Activated CD4-positive, alpha-beta T cell treated with anti-CD3 and anti-CD28 coated beads, Interleukin-2, amount 10 ng/mL, durations not matched to agents 7 days and 5 days (primary cell): ENCODE results near the gene BRD9. TPM values are rescaled to one million over a fixed set of nuclear protein-coding genes. Genes with fewer than 3 reads are reported as not detected.
"Not testable (repeated sequence)": the region's sequence is repeated elsewhere in the genome, so short reads cannot be mapped to it uniquely, and the experiment has no call there.

ENCODE experiments used
- CTCF ChIA-PET: fragments of 350-600 bp; sonication (Branson Sonifier 250); formaldehyde crosslinking; loops from one replicate; lab custom pipeline; 2021; ENCODE audit warnings: antibody characterized with exemption; lab: Charles Lee
- POLR2A ChIA-PET: fragments of 350-600 bp; sonication (Branson Sonifier 250); formaldehyde crosslinking; loops from one replicate; lab custom pipeline; 2021; ENCODE audit warnings: antibody characterized with exemption; lab: Charles Lee
- DNase-seq: peaks from one replicate; pipeline ENCODE4 v3.0.0-alpha.2; 2020
- H3K27ac Mint-ChIP-seq: one replicate; pipeline ENCODE4 v1.8.0; 2021; ENCODE audit warnings: mild to moderate bottlenecking, moderate library complexity, mixed read lengths
- H3K27me3 Mint-ChIP-seq: one replicate; pipeline ENCODE4 v1.8.0; 2021; ENCODE audit warnings: mixed read lengths
- H3K36me3 Mint-ChIP-seq: one replicate; pipeline ENCODE4 v1.8.0; 2021; ENCODE audit warnings: low read depth, mixed read lengths
- H3K4me1 Mint-ChIP-seq: one replicate; pipeline ENCODE4 v1.8.0; 2021; ENCODE audit warnings: mixed read lengths
- H3K4me3 Mint-ChIP-seq: one replicate; pipeline ENCODE4 v1.8.0; 2021; ENCODE audit warnings: mild to moderate bottlenecking, moderate library complexity, mixed read lengths
- H3K9me3 Mint-ChIP-seq: one replicate; pipeline ENCODE4 v1.8.0; 2021; ENCODE audit warnings: mixed read lengths
- total RNA-seq, 2 experiments: library from RNA; stranded (reverse); gene quantifications; one replicate each; pipeline ENCODE4 v1.2.3, GENCODE V29; 2021

Gene BRD9
- total RNA-seq, 2 experiments from 2014 or later = 52.7 to 59.1 TPM

DNA sequence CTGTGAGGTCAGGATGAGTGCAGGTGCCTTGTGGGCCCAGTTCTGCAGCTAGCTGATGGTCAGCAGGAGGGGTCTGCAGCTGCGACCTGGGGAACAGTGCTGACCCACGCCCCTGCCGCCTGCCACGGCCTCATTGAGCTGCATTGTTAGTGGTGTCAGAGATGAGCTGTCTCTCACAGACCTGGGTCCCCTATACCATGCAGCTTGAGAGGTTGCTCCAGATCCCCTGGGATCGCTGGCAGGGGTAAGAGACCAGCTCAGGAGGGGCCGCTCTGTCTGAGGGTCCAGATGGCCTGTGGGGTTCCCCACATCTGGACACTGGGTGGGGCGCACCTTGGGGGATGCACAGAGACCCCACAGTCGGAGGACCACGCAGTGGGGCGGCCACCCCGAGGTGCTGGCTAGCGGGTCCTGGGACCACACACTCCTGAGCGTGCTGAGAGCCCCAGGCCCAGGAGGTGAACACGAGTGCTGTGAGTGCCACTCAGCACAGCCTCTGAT lies 54.9 kb downstream of the BRD9 start:
- POLR2A ChIA-PET, H3K9me3 Mint-ChIP-seq, DNase-seq, H3K27me3 Mint-ChIP-seq, CTCF ChIA-PET, H3K27ac Mint-ChIP-seq, H3K4me1 Mint-ChIP-seq, H3K4me3 Mint-ChIP-seq, H3K36me3 Mint-ChIP-seq: not testable (repeated sequence)

DNA sequence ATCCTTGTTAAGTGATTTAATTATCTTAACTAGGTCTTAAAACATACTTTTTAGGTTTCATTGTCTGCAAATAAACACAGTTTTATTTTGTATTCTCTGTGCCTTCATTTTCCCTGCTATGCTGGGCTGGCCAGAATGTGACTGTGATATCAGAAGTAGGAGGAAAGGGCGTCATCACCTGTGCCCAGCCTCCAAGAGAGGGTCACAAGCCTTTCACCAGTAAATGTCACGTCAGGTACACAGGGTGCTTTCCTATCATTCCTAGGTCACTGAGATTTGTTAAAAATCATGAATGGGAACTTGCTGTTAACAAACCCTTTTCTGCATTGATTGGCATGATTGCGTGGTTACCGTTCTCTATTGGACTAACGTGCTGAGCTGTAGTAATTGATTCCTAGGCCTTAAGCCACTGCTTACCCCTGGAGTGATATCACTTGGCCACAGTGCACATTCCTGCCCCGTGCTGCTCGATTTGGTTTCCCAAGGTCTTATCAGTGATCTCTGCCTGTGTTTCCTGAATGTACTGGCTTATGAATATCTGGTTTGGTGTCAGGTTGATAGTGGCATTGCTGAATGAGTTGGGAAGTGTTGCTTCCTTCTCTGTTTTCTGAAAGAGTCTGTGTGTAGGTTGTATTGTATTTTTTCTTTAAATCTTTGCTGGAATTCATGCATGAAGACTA lies 56.5 kb downstream of the BRD9 start:
- H3K9me3 Mint-ChIP-seq, H3K27me3 Mint-ChIP-seq, DNase-seq, H3K4me1 Mint-ChIP-seq, CTCF ChIA-PET, POLR2A ChIA-PET, H3K27ac Mint-ChIP-seq, H3K4me3 Mint-ChIP-seq, H3K36me3 Mint-ChIP-seq: not testable (repeated sequence)

DNA sequence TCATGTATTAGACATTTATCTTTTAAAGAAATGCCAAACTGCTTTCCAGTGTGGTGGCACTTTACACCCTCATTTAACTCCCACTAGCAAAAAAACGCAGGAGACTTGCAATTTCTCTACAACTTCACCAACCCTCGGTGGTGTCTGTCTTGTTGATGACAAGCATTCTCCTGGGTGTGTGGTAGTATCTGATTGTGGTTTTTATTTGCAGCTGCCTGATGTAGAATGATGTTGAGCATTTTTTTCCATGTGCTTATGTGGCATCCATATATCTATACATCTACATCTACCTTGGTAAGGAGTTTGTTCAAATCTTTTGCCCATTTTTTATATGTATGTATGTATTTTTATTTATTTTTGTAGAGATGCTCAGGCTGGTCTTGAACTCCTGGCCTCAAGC lies 58.6 kb downstream of the BRD9 start:
- H3K36me3 Mint-ChIP-seq, CTCF ChIA-PET, H3K4me1 Mint-ChIP-seq, POLR2A ChIA-PET, H3K9me3 Mint-ChIP-seq, H3K27ac Mint-ChIP-seq, DNase-seq, H3K27me3 Mint-ChIP-seq, H3K4me3 Mint-ChIP-seq: not testable (repeated sequence)

DNA sequence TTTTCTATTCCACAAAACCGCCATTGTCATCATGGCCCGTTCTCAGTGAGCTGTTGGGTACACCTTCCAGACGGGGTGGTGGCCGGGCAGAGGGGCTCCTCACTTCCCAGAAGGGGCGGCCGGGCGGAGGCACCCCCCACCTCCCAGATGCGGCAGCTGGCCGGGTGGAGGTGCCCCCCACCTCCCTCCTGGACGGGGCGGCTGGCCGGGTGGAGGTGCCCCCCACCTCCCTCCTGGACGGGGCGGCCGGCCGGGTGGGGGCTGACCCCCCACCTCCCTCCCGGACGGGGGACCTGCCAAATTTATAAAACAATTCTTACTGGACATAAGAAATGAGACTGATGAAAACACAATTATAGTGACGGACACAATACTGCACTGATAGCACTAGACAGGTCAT lies 64.4 kb downstream of the BRD9 start:
- H3K4me1 Mint-ChIP-seq, H3K27ac Mint-ChIP-seq, H3K27me3 Mint-ChIP-seq, POLR2A ChIA-PET, CTCF ChIA-PET, DNase-seq, H3K4me3 Mint-ChIP-seq, H3K36me3 Mint-ChIP-seq, H3K9me3 Mint-ChIP-seq: not testable (repeated sequence)

DNA sequence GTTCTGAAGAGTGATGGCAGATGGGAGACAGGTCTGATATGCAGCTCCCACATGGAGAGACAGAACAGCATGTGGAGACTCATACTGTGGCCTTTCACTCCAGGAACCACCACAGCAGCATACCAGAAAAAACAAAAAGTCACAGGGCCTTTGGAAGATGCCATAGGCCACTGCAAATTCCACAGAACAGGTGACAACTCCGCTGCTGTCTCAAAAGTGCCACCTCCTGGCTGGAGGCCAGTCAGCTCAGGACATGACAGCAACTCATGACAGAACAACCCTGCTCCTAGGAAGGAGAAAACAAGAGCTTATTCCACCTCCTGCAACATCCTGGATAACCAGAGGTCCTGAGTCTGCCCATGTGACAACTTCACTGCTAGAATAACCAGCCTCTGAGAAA lies 67.1 kb downstream of the BRD9 start:
- H3K36me3 Mint-ChIP-seq, DNase-seq, H3K4me1 Mint-ChIP-seq, CTCF ChIA-PET, H3K4me3 Mint-ChIP-seq, H3K27me3 Mint-ChIP-seq, POLR2A ChIA-PET, H3K27ac Mint-ChIP-seq, H3K9me3 Mint-ChIP-seq: not testable (repeated sequence)

DNA sequence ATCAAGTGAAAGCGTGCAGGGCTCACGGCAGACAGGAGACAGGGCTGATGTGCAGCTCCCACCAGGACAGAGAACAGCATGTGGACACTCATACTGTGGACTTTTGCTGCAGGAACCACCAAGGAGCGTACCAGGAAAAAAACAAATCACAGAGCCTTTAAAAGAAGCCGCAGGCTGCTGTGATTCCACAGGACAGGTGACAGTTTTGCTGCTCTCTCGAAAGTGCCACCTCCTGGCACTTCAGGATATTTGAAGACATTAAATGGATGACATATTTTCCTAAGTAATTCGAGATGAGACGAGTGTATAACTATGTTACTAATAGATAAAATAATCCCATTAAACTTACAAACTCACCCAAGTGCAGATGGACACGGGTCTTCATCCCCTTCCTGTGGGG lies 71.1 kb downstream of the BRD9 start:
- CTCF ChIA-PET = no interaction called here
- no peak overlapping the region for H3K27ac Mint-ChIP-seq
- no peak for DNase-seq
- POLR2A ChIA-PET = no interaction called here
- H3K4me3 Mint-ChIP-seq = no peak overlapping the region
- H3K9me3 Mint-ChIP-seq = no peaks in the 10 kb centered on the region
- no peaks in the 10 kb centered on the region for H3K4me1 Mint-ChIP-seq
- H3K36me3 Mint-ChIP-seq = peaks cover 4% of the 10 kb centered on the region
- H3K27me3 Mint-ChIP-seq = no peaks in the 10 kb centered on the region

DNA sequence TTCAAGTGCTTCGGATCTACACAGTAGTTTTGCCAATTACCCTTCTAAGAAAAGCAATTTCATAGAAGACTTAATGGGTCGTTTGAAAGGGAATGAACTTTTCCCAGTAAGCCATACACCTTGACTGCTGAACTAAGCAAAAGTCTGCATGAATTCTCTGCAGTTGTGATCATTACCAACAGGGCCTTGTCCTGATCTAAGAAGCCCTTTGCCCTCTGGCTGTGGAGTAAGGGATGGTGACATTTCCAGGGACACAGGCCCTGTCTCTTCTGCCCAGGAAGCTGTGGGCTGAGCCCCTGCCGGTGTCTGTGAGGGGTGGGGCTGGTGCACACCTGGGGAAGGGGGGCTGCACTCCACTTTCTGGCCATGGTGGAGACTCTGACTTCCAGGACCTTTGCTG lies 72.4 kb downstream of the BRD9 start:
- Mint-ChIP-seq H3K27ac (no peak overlapping the region), H3K9me3 (no peaks in the 10 kb centered on the region), H3K36me3 (peaks cover 4% of the 10 kb centered on the region), H3K4me3 (no peak overlapping the region), H3K27me3 (no peaks in the 10 kb centered on the region), H3K4me1 (no peaks in the 10 kb centered on the region)
- ChIA-PET POLR2A (no interaction called here), CTCF (no interaction called here)
- DNase-seq = no peak

DNA sequence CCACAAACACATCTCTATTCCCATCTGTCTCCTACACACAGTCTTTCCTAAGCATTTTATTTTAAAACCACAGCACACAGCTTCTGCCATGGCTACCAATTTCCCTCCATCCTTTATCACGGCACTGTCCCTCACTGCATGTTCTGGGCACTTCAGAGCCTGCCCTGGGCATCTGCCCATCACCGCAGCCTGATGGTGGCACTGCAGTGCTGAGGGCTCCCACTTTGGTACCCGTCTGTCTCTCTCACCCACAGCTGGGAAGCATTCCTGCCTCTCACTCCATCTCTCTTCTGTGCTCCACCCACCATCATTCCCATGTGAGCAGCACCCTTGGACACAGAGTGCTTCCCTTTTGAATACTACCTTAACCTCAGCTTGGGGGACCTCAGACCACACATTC lies 73.5 kb downstream of the BRD9 start:
- peaks cover 4% of the 10 kb centered on the region for H3K36me3 Mint-ChIP-seq
- no peak for DNase-seq
- CTCF ChIA-PET = no interaction called here
- H3K4me3 Mint-ChIP-seq = no peak overlapping the region
- no peak overlapping the region for H3K27ac Mint-ChIP-seq
- POLR2A ChIA-PET = no interaction called here
- H3K27me3 Mint-ChIP-seq = no peaks in the 10 kb centered on the region
- H3K9me3 Mint-ChIP-seq = no peaks in the 10 kb centered on the region
- H3K4me1 Mint-ChIP-seq = no peaks in the 10 kb centered on the region

DNA sequence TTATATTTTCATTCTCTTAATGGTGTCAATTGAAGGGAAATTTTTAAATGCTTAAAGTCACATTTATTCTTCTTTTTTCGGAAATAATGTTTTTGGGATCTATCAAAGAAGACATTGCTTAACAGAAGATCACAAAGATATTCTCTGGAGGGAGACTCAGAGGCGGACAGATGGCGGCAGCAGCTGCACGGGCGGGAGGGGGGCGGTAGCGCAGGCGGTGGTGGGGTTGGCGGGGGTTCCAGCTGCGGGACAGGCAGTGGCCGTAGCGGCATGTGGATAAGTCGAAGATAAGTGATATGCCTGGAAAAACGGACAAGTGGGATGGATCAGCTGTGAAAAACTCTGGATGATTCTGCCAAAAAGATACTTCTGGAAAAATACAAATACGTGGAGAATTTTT lies 76.4 kb downstream of the BRD9 start:
- DNase-seq = no peak
- Mint-ChIP-seq H3K36me3 (no peaks in the 10 kb centered on the region), H3K4me1 (no peaks in the 10 kb centered on the region), H3K9me3 (no peaks in the 10 kb centered on the region), H3K27ac (no peak overlapping the region), H3K4me3 (no peak overlapping the region), H3K27me3 (no peaks in the 10 kb centered on the region)
- CTCF ChIA-PET = no interaction called here
- POLR2A ChIA-PET = no interaction called here

DNA sequence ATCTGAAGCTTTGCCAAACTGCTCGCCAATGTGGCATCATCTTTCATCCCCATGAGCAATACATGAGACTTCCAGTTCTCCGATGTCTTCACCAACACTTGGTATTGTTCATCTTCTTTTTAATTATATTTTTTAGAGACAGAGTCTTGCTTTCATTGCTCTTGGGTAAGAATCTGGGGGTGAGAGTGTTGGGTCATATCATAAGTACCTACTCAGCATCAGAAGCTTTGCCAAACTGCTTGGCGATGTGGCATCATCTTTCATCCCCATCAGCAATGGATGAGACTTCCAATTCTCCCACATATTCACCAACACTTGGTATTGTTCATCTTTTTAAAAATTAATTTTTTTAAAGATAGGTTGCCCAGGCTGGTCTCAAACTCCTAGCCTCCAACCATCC lies 77.2 kb downstream of the BRD9 start:
- ChIA-PET CTCF (no interaction called here), POLR2A (no interaction called here)
- no peaks in the 10 kb centered on the region for H3K9me3 Mint-ChIP-seq
- no peaks in the 10 kb centered on the region for H3K4me1 Mint-ChIP-seq
- H3K27me3 Mint-ChIP-seq = no peaks in the 10 kb centered on the region
- no peak for DNase-seq
- no peaks in the 10 kb centered on the region for H3K36me3 Mint-ChIP-seq
- no peak overlapping the region for H3K27ac Mint-ChIP-seq
- H3K4me3 Mint-ChIP-seq = no peak overlapping the region

Other genes with a start within 250 kb of the BRD9 start
- gene TPPP, start 199.4 kb downstream of the BRD9 start, total RNA-seq = under 1 TPM; 0.02 to 0.05 TPM
- under 1 TPM; 0.35 to 0.87 TPM for gene ZDHHC11B, start 108.1 kb downstream of the BRD9 start, total RNA-seq
- gene ZDHHC11, start 41.8 kb downstream of the BRD9 start, total RNA-seq = 1 to 10 TPM; 9.4 to 10.0 TPM
- gene TRIP13, start 83 bp upstream of the BRD9 start, total RNA-seq = 10 to 100 TPM; 33.4 to 38.6 TPM
- 1 to 10 TPM; 1.4 to 1.8 TPM for gene NKD2, start 116.0 kb upstream of the BRD9 start, total RNA-seq
- gene SLC12A7, start 219.3 kb upstream of the BRD9 start, total RNA-seq = 100 to 1,000 TPM; 102 to 120 TPM